H1 (cell line): ENCODE measurements around the gene SLC7A14. TPM values are rescaled to one million over a fixed set of nuclear protein-coding genes. Genes with fewer than 3 reads are reported as not detected.

Experiments used
- CTCF ChIA-PET: fragments of 300-600 bp; sonication (Branson Sonifier 250); formaldehyde crosslinking; loops from one replicate; lab custom pipeline; 2021; ENCODE audit not compliant: partially characterized antibody; lab: Charles Lee
- POLR2A ChIA-PET: fragments of 300-600 bp; sonication (Branson Sonifier 250); formaldehyde crosslinking; loops from one replicate; lab custom pipeline; 2021; ENCODE audit warnings: inconsistent platforms; ENCODE audit not compliant: partially characterized antibody; lab: Charles Lee
- DNase-seq, 2 experiments: peaks; one replicate each; pipeline versions ENCODE4 v3.0.0 to v3.0.0-alpha.2; 2010 to 2022; ENCODE audit warnings: low spot score in 2 of 2, low read depth in 1 of 2, mixed read lengths in 1 of 2
- FAIRE-seq: peaks from 2 replicates; lab custom pipeline; 2011; peaks lifted over from hg19 to GRCh38; lab: Jason Lieb, UNC
- H2AFZ ChIP-seq: 2 replicates; pipeline ENCODE4 v1.8.1; 2012; ENCODE audit warnings: low read length, inconsistent platforms
- H2AK5ac ChIP-seq: 2 replicates; pipeline ENCODE4 v1.6.1; 2013; ENCODE audit warnings: low read depth, low read length
- H2BK120ac ChIP-seq: replicated peaks from 2 replicates; pipeline ENCODE3; 2013; ENCODE audit warnings: low read depth, low read length, inconsistent platforms
- H2BK12ac ChIP-seq: 2 replicates; pipeline ENCODE4 v1.6.1; 2013; ENCODE audit warnings: low read depth, low read length
- H2BK15ac ChIP-seq: 2 replicates; pipeline ENCODE4 v1.6.1; 2013; ENCODE audit warnings: low read length
- H2BK20ac ChIP-seq: 2 replicates; pipeline ENCODE4 v1.6.1; 2013; ENCODE audit warnings: low read length
- H2BK5ac ChIP-seq: 2 replicates; pipeline ENCODE4 v1.6.1; 2013; ENCODE audit warnings: low read depth, low read length
- H3K14ac ChIP-seq: 2 replicates; pipeline ENCODE4 v1.6.1; 2013; ENCODE audit warnings: inconsistent platforms; ENCODE audit not compliant: insufficient read length
- H3K18ac ChIP-seq: 2 replicates; pipeline ENCODE4 v1.6.1; 2013; ENCODE audit warnings: low read length; ENCODE audit errors: extremely low read depth
- H3K23ac ChIP-seq: 2 replicates; pipeline ENCODE4 v1.6.1; 2013; ENCODE audit warnings: inconsistent platforms; ENCODE audit not compliant: insufficient read length
- H3K23me2 ChIP-seq: 2 replicates; pipeline ENCODE4 v1.6.1; 2013; ENCODE audit warnings: low read depth, low read length
- H3K27ac ChIP-seq: 2 replicates; pipeline ENCODE4 v1.6.1; 2011; ENCODE audit warnings: low read depth, low read length, inconsistent platforms
- H3K27me3 ChIP-seq, 4 experiments: replicated peaks in 1 of 4; 1 replicate in 1 of 4; 2 replicates in 3 of 4; pipeline versions ENCODE4 v1.6.1 to v1.8.1; 2011 to 2013; ENCODE audit warnings: low read length in 3 of 4, mild to moderate bottlenecking in 3 of 4, inconsistent platforms in 2 of 4, mixed read lengths in 2 of 4, moderate library complexity in 1 of 4; ENCODE audit not compliant: control insufficient read depth in 3 of 4, insufficient read depth in 3 of 4; ENCODE audit errors: extremely low read depth in 1 of 4
- H3K36me3 ChIP-seq, 4 experiments: 2 replicates each; pipeline versions ENCODE4 v1.6.1 to v1.8.1; 2011 to 2013; ENCODE audit warnings: mild to moderate bottlenecking in 4 of 4, low read length in 3 of 4, moderate library complexity in 2 of 4, control low read depth in 1 of 4, inconsistent platforms in 1 of 4; ENCODE audit not compliant: insufficient read depth in 4 of 4, control insufficient read depth in 2 of 4
- H3K4ac ChIP-seq: replicated peaks from 2 replicates; pipeline ENCODE3; 2013; ENCODE audit warnings: low read length, low read depth, mixed read lengths, inconsistent platforms; ENCODE audit not compliant: insufficient read length
- H3K4me1 ChIP-seq, 4 experiments: replicated peaks in 1 of 4; 1 replicate in 1 of 4; 2 replicates in 3 of 4; pipeline versions ENCODE4 v1.6.1 to v1.8.1; 2011 to 2013; ENCODE audit warnings: low read length in 3 of 4, inconsistent platforms in 2 of 4, mixed read lengths in 1 of 4; ENCODE audit not compliant: insufficient read depth in 4 of 4, control insufficient read depth in 3 of 4
- H3K4me2 ChIP-seq, 2 experiments: 2 replicates each; pipeline versions ENCODE4 v1.6.1 to v1.8.1; 2011 to 2013; ENCODE audit warnings: low read depth in 2 of 2, low read length in 2 of 2, control low read depth in 1 of 2, inconsistent platforms in 1 of 2, mild to moderate bottlenecking in 1 of 2; ENCODE audit not compliant: insufficient read depth in 1 of 2
- H3K4me3 ChIP-seq, 4 experiments: fragments of 200-600, 300-600 bp in 1 of 4; sonication (generic), shearing (Covaris generic), sonication (Bioruptor Twin) in 1 of 4; 2 replicates each; pipeline versions ENCODE4 v1.5.1 to v1.8.1; 2011 to 2016; ENCODE audit warnings: low read length in 4 of 4, low read depth in 3 of 4, control low read depth in 2 of 4, inconsistent platforms in 2 of 4, mild to moderate bottlenecking in 2 of 4, mixed read lengths in 1 of 4, moderate library complexity in 1 of 4; ENCODE audit not compliant: insufficient read depth in 2 of 4; ENCODE audit errors: extremely low read depth in 1 of 4
- H3K56ac ChIP-seq: replicated peaks from 2 replicates; pipeline ENCODE3; 2013; ENCODE audit warnings: low read depth, mild to moderate bottlenecking, mixed read lengths, low read length, inconsistent platforms; ENCODE audit not compliant: insufficient read length
- H3K79me1 ChIP-seq: 2 replicates; pipeline ENCODE4 v1.6.1; 2013; ENCODE audit warnings: low read depth, low read length, control low read depth
- H3K79me2 ChIP-seq, 2 experiments: 2 replicates each; pipeline versions ENCODE4 v1.6.1 to v1.8.1; 2012 to 2013; ENCODE audit warnings: low read length in 2 of 2, mild to moderate bottlenecking in 2 of 2, inconsistent platforms in 1 of 2; ENCODE audit not compliant: insufficient read depth in 2 of 2, control insufficient read depth in 1 of 2
- H3K9ac ChIP-seq, 4 experiments: replicated peaks in 1 of 4; 1 replicate in 1 of 4; 2 replicates in 3 of 4; pipeline versions ENCODE4 v1.6.1 to v1.8.1; 2011 to 2013; ENCODE audit warnings: low read depth in 3 of 4, low read length in 3 of 4, control low read depth in 2 of 4, mild to moderate bottlenecking in 2 of 4, moderate library complexity in 2 of 4, inconsistent platforms in 1 of 4; ENCODE audit errors: extremely low read depth in 1 of 4
- H3K9me3 ChIP-seq, 2 experiments: 2 replicates each; pipeline versions ENCODE4 v1.6.1 to v1.8.1; 2012 to 2013; ENCODE audit warnings: mild to moderate bottlenecking in 2 of 2, moderate library complexity in 2 of 2, control low read depth in 1 of 2, inconsistent platforms in 1 of 2, low read depth in 1 of 2, low read length in 1 of 2, mixed read lengths in 1 of 2; ENCODE audit not compliant: insufficient read depth in 2 of 2
- H4K20me1 ChIP-seq, 2 experiments: replicated peaks in 1 of 2; 2 replicates each; pipeline versions ENCODE3 to v1.8.1; 2011 to 2013; ENCODE audit warnings: inconsistent platforms in 2 of 2, low read length in 2 of 2, mild to moderate bottlenecking in 1 of 2; ENCODE audit not compliant: insufficient read depth in 2 of 2, control insufficient read depth in 1 of 2
- H4K5ac ChIP-seq: 2 replicates; pipeline ENCODE4 v1.6.1; 2013; ENCODE audit warnings: low read length, low read depth, mixed read lengths, inconsistent platforms; ENCODE audit not compliant: insufficient read length
- H4K8ac ChIP-seq: 2 replicates; pipeline ENCODE4 v1.8.0; 2013; ENCODE audit warnings: mild to moderate bottlenecking, moderate library complexity, low read length, inconsistent platforms; ENCODE audit not compliant: insufficient read depth; ENCODE audit errors: extremely low read depth
- H4K91ac ChIP-seq: replicated peaks from 2 replicates; pipeline ENCODE3; 2013; ENCODE audit warnings: low read length, mixed read lengths, inconsistent platforms; ENCODE audit not compliant: insufficient read length
- ASH2L ChIP-seq: fragments of 200-600, 300-600 bp; sonication (generic); IDR thresholded peaks from one replicate; pipeline ENCODE4 v1.7.1; 2017; ENCODE audit warnings: low read length
- CTCF ChIP-seq, 3 experiments: IDR thresholded peaks; 1 replicate in 2 of 3; 2 replicates in 1 of 3; pipeline versions ENCODE4 v1.5.1 to v1.6.1; 2011; ENCODE audit warnings: low read length in 3 of 3, mild to moderate bottlenecking in 3 of 3, inconsistent platforms in 2 of 3, low read depth in 1 of 3, moderate library complexity in 1 of 3; ENCODE audit not compliant: insufficient read depth in 1 of 3; ENCODE audit errors: control extremely low read depth in 1 of 3
- WGBS, 2 experiments: shearing (Covaris generic) in 1 of 2; methylation state at CpG; one replicate each; pipeline versions ENCODE4 v1.1.6 to v1.1.7; 2013 to 2015; ENCODE audit warnings: low lambda C conversion rate in 2 of 2, mixed read lengths in 2 of 2, inconsistent platforms in 1 of 2, low coverage in 1 of 2, missing lambda C conversion rate in 1 of 2; ENCODE audit not compliant: insufficient replicate concordance in 2 of 2, insufficient coverage in 1 of 2, insufficient read length in 1 of 2; ENCODE audit errors: extremely low coverage in 1 of 2, missing lambda C conversion rate in 1 of 2; 5-methylcytosine and 5-hydroxymethylcytosine counted together
- polyA plus RNA-seq, 7 experiments: library from polyadenylated mRNA; depleted of rRNA in 3 of 7; stranded (reverse) in 5 of 7; unstranded in 2 of 7; fragments of >200 nt in 5 of 7; fragments of 200-250 nt in 2 of 7; gene quantifications; 1 replicate in 5 of 7; 2 replicates in 1 of 7; 4 replicates in 1 of 7; pipeline versions ENCODE4 v1.2.1 to v1.2.3, GENCODE V29; 2011 to 2013; ENCODE audit warnings: missing spikeins in 2 of 7, mixed read lengths in 2 of 7
- total RNA-seq: library from RNA; stranded (reverse); fragmentation: NEBNext Ultra II Directional; extraction: Animal tissue kit (Norgen Biotek cat#: 25700); gene quantifications from 2 replicates; pipeline ENCODE4 v1.2.1, GENCODE V29; 2021

The SLC7A14 gene
- total and polyA plus RNA-seq, 2 of the 8 experiments (the other 6 are each of a cell fraction or from before 2014, with no cell fraction given) = 0.21 to 0.95 TPM

GRCh38 chr3:170635385-170635735, 49.5 kb upstream of the SLC7A14 start:
- H3K23ac ChIP-seq = no peak overlapping the region
- H3K4me3 ChIP-seq = no peak overlapping the region
- H3K27ac ChIP-seq = no peak overlapping the region
- H3K4ac ChIP-seq = no peak overlapping the region
- no peak for FAIRE-seq
- no peak overlapping the region for H2BK20ac ChIP-seq
- no peak overlapping the region for H3K18ac ChIP-seq
- no peak overlapping the region for H3K14ac ChIP-seq
- CTCF ChIA-PET = interaction anchor here (0.7 to 1.0 kb wide), 2 partner anchors 44 to 70 kb away, joined by 3 read pairs; no protein-coding TSS in a partner anchor
- TF ChIP-seq CTCF (IDR thresholded peaks at IDR 0.05; ENCODE audit: control extremely low read depth in 1 of 3, insufficient read depth in 1 of 3, low read depth in 1 of 3, low read length in 3 of 3) (no peak), ASH2L (no peak)
- no peaks in the 10 kb centered on the region for H3K79me1 ChIP-seq
- no peaks in the 10 kb centered on the region for H3K36me3 ChIP-seq
- H2BK12ac ChIP-seq = no peak overlapping the region
- no peak overlapping the region for H3K9ac ChIP-seq
- H3K9me3 ChIP-seq = no peaks in the 10 kb centered on the region
- H2AK5ac ChIP-seq = no peak overlapping the region
- H2AFZ ChIP-seq = 0 out of 2 replicates have a peak overlapping the region, but pooled peaks have one; percentile 51
- H3K79me2 ChIP-seq = no peaks in the 10 kb centered on the region
- H4K8ac ChIP-seq = no peak overlapping the region
- no peak overlapping the region for H2BK5ac ChIP-seq
- no peak overlapping the region for H4K91ac ChIP-seq
- H3K23me2 ChIP-seq = no peaks in the 10 kb centered on the region
- no peaks in the 10 kb centered on the region for H4K20me1 ChIP-seq
- no peak for DNase-seq
- no peak overlapping the region for H4K5ac ChIP-seq
- H3K27me3 ChIP-seq = no peaks in the 10 kb centered on the region
- H2BK15ac ChIP-seq = no peak overlapping the region
- no peak overlapping the region for H3K4me2 ChIP-seq
- 67% methylated on average over 2 of the region's 2 CpGs; no CpG with 5 or more reads in 1 of the 2 experiments for whole genome bisulfite sequencing, 2 experiments
- POLR2A ChIA-PET = no interaction called here
- no peaks in the 10 kb centered on the region for H3K4me1 ChIP-seq
- H3K56ac ChIP-seq = no peak overlapping the region
- no peak overlapping the region for H2BK120ac ChIP-seq
